Measurements from ENCODE around the gene OSBPL1A. TPM values are rescaled to one million over a fixed set of nuclear protein-coding genes. Genes with fewer than 3 reads are reported as not detected.
A peak's percentile ranks its signal among the peaks of the same experiment; 100 is the strongest.

Gene OSBPL1A
- total RNA-seq, 1 donor from 2014 or later = 42.9 TPM

GRCh38 chr18:24177499-24178133 lies 220.0 kb downstream of the OSBPL1A start:
- H3K27ac ChIP-seq = no peak overlapping the region
- intact Hi-C loops (cut with DNase I) = loop anchor here (5.0 kb wide), 1 partner anchor 310 kb away; no protein-coding TSS in a partner anchor

GRCh38 chr18:24176727-24177416 lies 220.8 kb downstream of the OSBPL1A start:
- intact Hi-C loops (cut with DNase I) = loop anchor here (1.0 to 5.0 kb wide), 2 partner anchors 95 to 310 kb away; no protein-coding TSS in a partner anchor
- Histone ChIP-seq H3K27me3 (no peaks in the 10 kb centered on the region), H3K4me3 (no peak overlapping the region), H3K9me3 (no peaks in the 10 kb centered on the region), H3K27ac (no peak overlapping the region), H3K4me1 (no peaks in the 10 kb centered on the region), H3K36me3 (peaks cover 4 to 7% of the 10 kb centered on the region in 2 donors)
- DNase-seq (ENCODE audit: low spot score in 2 of 2) = peak in 1 of 2 donors; percentile 69
- TF ChIP-seq CTCF (IDR thresholded peaks at IDR 0.05) = peak in 2 of 3 experiments; percentile 53 to 78

More at GRCh38 chr18:24177499-24178133, 220.0 kb downstream of the OSBPL1A start:
- H3K27me3 ChIP-seq = no peaks in the 10 kb centered on the region
- no peak overlapping the region for H3K4me3 ChIP-seq
- H3K36me3 ChIP-seq = peaks cover 4 to 7% of the 10 kb centered on the region in 2 donors
- no peak for DNase-seq (ENCODE audit: low spot score in 2 of 2)
- TF ChIP-seq CTCF (IDR thresholded peaks at IDR 0.05) = no peak
- H3K9me3 ChIP-seq = no peaks in the 10 kb centered on the region
- no peaks in the 10 kb centered on the region for H3K4me1 ChIP-seq

GRCh38 chr18:24173997-24174396 lies 223.6 kb downstream of the OSBPL1A start:
- intact Hi-C loops (cut with DNase I) = no loop called here
- no peak for TF ChIP-seq CTCF (IDR thresholded peaks at IDR 0.05)
- peaks cover 2 to 16% of the 10 kb centered on the region in 2 donors for H3K36me3 ChIP-seq

GRCh38 chr18:24170360-24170759 lies 227.3 kb downstream of the OSBPL1A start:
- no peak overlapping the region for H3K27ac ChIP-seq
- DNase-seq (ENCODE audit: low spot score in 2 of 2) = no peak
- intact Hi-C loops (cut with DNase I) = no loop called here

More at GRCh38 chr18:24173997-24174396, 223.6 kb downstream of the OSBPL1A start:
- Histone ChIP-seq H3K27ac (no peak overlapping the region), H3K4me3 (no peak overlapping the region), H3K9me3 (no peaks in the 10 kb centered on the region), H3K27me3 (no peaks in the 10 kb centered on the region), H3K4me1 (no peaks in the 10 kb centered on the region)
- DNase-seq (ENCODE audit: low spot score in 2 of 2) = no peak

GRCh38 chr18:24168496-24168895 lies 229.1 kb downstream of the OSBPL1A start:
- Histone ChIP-seq H3K36me3 (peaks cover 22 to 49% of the 10 kb centered on the region in 2 donors), H3K27ac (no peak overlapping the region), H3K9me3 (no peaks in the 10 kb centered on the region), H3K27me3 (no peaks in the 10 kb centered on the region), H3K4me3 (no peak overlapping the region), H3K4me1 (no peaks in the 10 kb centered on the region)
- TF ChIP-seq CTCF (IDR thresholded peaks at IDR 0.05) = no peak
- no peak for DNase-seq (ENCODE audit: low spot score in 2 of 2)
- intact Hi-C loops (cut with DNase I) = no loop called here

More at GRCh38 chr18:24170360-24170759, 227.3 kb downstream of the OSBPL1A start:
- no peak for TF ChIP-seq CTCF (IDR thresholded peaks at IDR 0.05)
- H3K4me3 ChIP-seq = no peak overlapping the region
- no peaks in the 10 kb centered on the region for H3K4me1 ChIP-seq
- H3K9me3 ChIP-seq = no peaks in the 10 kb centered on the region
- H3K36me3 ChIP-seq = peaks cover 15 to 41% of the 10 kb centered on the region in 2 donors
- H3K27me3 ChIP-seq = no peaks in the 10 kb centered on the region
